Measurements from ENCODE around the gene CATSPER3.

DNA sequence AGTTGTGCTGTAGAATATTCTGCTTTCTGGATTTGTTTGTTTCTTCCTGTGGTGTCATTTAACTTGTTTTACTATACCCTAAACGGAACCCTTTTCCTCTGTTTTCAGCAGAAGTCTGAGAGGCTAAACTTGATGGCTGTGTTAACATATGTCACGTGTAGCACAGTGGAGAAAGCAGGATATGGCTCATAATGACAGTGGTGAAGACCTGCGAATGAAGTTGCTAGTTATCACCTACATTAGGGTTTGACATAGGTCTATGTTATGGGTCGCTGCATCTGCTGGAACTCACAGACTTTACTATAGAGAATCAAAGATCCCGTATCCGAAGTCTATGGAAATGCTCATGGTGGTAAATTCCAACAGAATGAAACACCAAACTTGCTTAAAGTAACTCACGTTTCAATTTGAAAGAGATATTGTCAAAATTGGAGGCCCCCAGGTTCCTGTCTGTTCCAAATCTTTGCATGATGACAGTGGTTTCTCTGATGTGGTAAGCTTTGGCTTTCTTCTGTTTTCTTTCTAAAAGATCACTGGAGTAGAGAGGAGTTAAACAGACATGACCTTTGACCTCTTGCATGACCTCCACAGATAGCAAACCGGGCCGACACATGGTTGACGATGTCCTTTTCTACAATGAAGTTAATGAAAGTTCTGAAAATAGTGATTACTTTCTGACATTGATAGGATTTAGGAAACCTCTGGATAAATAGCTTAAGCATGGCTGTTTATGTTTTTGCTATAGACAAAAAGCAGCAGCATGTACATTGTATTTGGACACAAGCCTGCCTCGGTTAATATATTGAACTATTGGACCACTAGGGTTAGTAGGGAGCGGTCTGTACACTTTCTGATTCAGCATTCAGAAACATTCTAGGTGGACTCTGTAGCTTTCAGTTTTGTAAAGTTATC is 3.1 kb upstream of the CATSPER3 start:
- TF ChIP-seq, protein P1, sequence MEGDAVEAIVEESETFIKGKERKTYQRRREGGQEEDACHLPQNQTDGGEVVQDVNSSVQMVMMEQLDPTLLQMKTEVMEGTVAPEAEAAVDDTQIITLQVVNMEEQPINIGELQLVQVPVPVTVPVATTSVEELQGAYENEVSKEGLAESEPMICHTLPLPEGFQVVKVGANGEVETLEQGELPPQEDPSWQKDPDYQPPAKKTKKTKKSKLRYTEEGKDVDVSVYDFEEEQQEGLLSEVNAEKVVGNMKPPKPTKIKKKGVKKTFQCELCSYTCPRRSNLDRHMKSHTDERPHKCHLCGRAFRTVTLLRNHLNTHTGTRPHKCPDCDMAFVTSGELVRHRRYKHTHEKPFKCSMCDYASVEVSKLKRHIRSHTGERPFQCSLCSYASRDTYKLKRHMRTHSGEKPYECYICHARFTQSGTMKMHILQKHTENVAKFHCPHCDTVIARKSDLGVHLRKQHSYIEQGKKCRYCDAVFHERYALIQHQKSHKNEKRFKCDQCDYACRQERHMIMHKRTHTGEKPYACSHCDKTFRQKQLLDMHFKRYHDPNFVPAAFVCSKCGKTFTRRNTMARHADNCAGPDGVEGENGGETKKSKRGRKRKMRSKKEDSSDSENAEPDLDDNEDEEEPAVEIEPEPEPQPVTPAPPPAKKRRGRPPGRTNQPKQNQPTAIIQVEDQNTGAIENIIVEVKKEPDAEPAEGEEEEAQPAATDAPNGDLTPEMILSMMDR (IDR thresholded peaks at IDR 0.05) = no peak
- TF ChIP-seq POLR2AphosphoS5 (IDR thresholded peaks at IDR 0.05) (no peak), POLR2A (IDR thresholded peaks at IDR 0.05; ENCODE audit: low read depth) (no peak), EP300 (IDR thresholded peaks at IDR 0.05) (no peak)

All from esophagus muscularis mucosa (tissue), 4 donors.